Gastrocnemius medialis (tissue), 4 donors: ENCODE data around the gene RCAN3. TPM values are rescaled to one million over a fixed set of nuclear protein-coding genes. Genes with fewer than 3 reads are reported as not detected.

Experiments used
- ATAC-seq, 2 donors: fragments of 150-250 bp; one replicate each; pipeline ENCODE4 v1.9.1; 2016
- DNase-seq, 2 donors: peaks; one replicate each; pipeline ENCODE4 v3.0.0-alpha.2; 2019
- H3K27ac ChIP-seq, 4 donors: fragments of 200-600 bp; sonication (generic); 1 replicate in 1 of 4; 2 replicates in 3 of 4; pipeline ENCODE4 v1.5.1; 2016 to 2018; ENCODE audit warnings: mild to moderate bottlenecking in 2 of 4, moderate library complexity in 1 of 4
- H3K27me3 ChIP-seq, 3 donors: fragments of 200-600 bp; sonication (generic) in 2 of 3; 1 replicate in 1 of 3; 2 replicates in 2 of 3; pipeline versions ENCODE4 v1.5.1 to v1.6.0; 2016 to 2019; ENCODE audit warnings: mild to moderate bottlenecking in 1 of 3, moderate library complexity in 1 of 3
- H3K36me3 ChIP-seq, 2 donors: fragments of 200-600 bp; sonication (generic) in 1 of 2; one replicate each; pipeline ENCODE4 v1.5.1; 2017 to 2018
- H3K4me1 ChIP-seq, 2 donors: fragments of 200-600 bp; sonication (generic) in 1 of 2; one replicate each; pipeline ENCODE4 v1.5.1; 2016 to 2017; ENCODE audit warnings: mild to moderate bottlenecking in 2 of 2
- H3K4me3 ChIP-seq, 4 donors: fragments of 200-600 bp; sonication (generic) in 3 of 4; 1 replicate in 1 of 4; 2 replicates in 3 of 4; pipeline ENCODE4 v1.5.1; 2016 to 2019; ENCODE audit warnings: mild to moderate bottlenecking in 2 of 4
- H3K9me3 ChIP-seq, 3 donors: fragments of 200-600 bp; sonication (generic) in 2 of 3; 1 replicate in 1 of 3; 2 replicates in 2 of 3; pipeline ENCODE4 v1.5.1; 2016 to 2019
- CTCF ChIP-seq, 5 experiments: fragments of 450-650 bp in 3 of 5; fragments of 200-600 bp in 2 of 5; sonication (generic) in 2 of 5; IDR thresholded peaks in 4 of 5; conservative IDR thresholded peaks in 1 of 5; 1 replicate in 4 of 5; 2 replicates in 1 of 5; pipeline ENCODE4 v1.5.1; 2016 to 2019; ENCODE audit warnings: antibody characterized with exemption in 5 of 5, mild to moderate bottlenecking in 3 of 5, moderate library complexity in 3 of 5
- POLR2A ChIP-seq, 2 donors: fragments of 450-650 bp; IDR thresholded peaks; one replicate each; pipeline ENCODE4 v1.6.1; 2017; ENCODE audit warnings: antibody characterized with exemption in 2 of 2, mild to moderate bottlenecking in 2 of 2, moderate library complexity in 2 of 2
- in situ Hi-C, 4 donors: fragments of 200-750 bp; cut with MboI; loops; one replicate each; pipeline versions ENCODE4 v1.15.0 to v1.8.0; 2017; ENCODE audit warnings: low sequenced_read_pairs in 4 of 4
- intact Hi-C: fragments of 100-400 bp; cut with DNase I; formaldehyde crosslinking; loops from one replicate; pipeline ENCODE4 v1.15.1; 2023; ENCODE audit warnings: low total_unique reads
- total RNA-seq, 4 donors: library from RNA; depleted of rRNA; stranded (reverse); fragments of >200 nt; gene quantifications; one replicate each; pipeline versions ENCODE4 v1.1.0 to v1.2.3, GENCODE V29; 2016

RCAN3 gene
- total RNA-seq, 4 donors from 2014 or later, result 1.3 to 2.1 (median 1.8) TPM

- H3K27ac ChIP-seq, result no peak overlapping the region
- ATAC-seq (no peak), DNase-seq (no peak)
- intact Hi-C loops, result no loop called here
- H3K27me3 ChIP-seq, result no peaks in the 10 kb centered on the region
- H3K36me3 ChIP-seq, result no peaks in the 10 kb centered on the region
- TF ChIP-seq CTCF (IDR thresholded peaks at IDR 0.05 in 4 of 5, conservative IDR thresholded peaks at IDR 0.05 in 1 of 5), result no peak
- TF ChIP-seq POLR2A (IDR thresholded peaks at IDR 0.05), result no peak
- no peaks in the 10 kb centered on the region for H3K9me3 ChIP-seq
- in situ Hi-C loops, result no loop called here
- no peak overlapping the region for H3K4me3 ChIP-seq
- H3K4me1 ChIP-seq, result no peaks in the 10 kb centered on the region
These were observed 28.4 kb upstream of the RCAN3 start for GRCh38 chr1:24474193-24474592.

GRCh38 chr1:24475700-24476099 is 26.9 kb upstream of the RCAN3 start:
- Histone ChIP-seq H3K9me3 (no peaks in the 10 kb centered on the region), H3K36me3 (no peaks in the 10 kb centered on the region), H3K4me1 (no peaks in the 10 kb centered on the region), H3K27ac (no peak overlapping the region), H3K27me3 (no peaks in the 10 kb centered on the region), H3K4me3 (no peak overlapping the region)
- intact Hi-C loops (no loop called here), in situ Hi-C loops (no loop called here)
- DNase-seq (no peak), ATAC-seq (no peak)
- TF ChIP-seq POLR2A (IDR thresholded peaks at IDR 0.05) (no peak), CTCF (IDR thresholded peaks at IDR 0.05 in 4 of 5, conservative IDR thresholded peaks at IDR 0.05 in 1 of 5) (no peak)

GRCh38 chr1:24476571-24476970 is 26.1 kb upstream of the RCAN3 start:
- H3K4me3 ChIP-seq, result no peak overlapping the region
- ATAC-seq (no peak), DNase-seq (no peak)
- TF ChIP-seq POLR2A (IDR thresholded peaks at IDR 0.05) (no peak), CTCF (IDR thresholded peaks at IDR 0.05 in 4 of 5, conservative IDR thresholded peaks at IDR 0.05 in 1 of 5) (no peak)
- H3K9me3 ChIP-seq, result no peaks in the 10 kb centered on the region
- in situ Hi-C loops (no loop called here), intact Hi-C loops (no loop called here)
- no peak overlapping the region for H3K27ac ChIP-seq
- no peaks in the 10 kb centered on the region for H3K4me1 ChIP-seq
- no peaks in the 10 kb centered on the region for H3K36me3 ChIP-seq
- no peaks in the 10 kb centered on the region for H3K27me3 ChIP-seq

- Histone ChIP-seq H3K27ac (no peak overlapping the region), H3K27me3 (no peaks in the 10 kb centered on the region), H3K4me1 (no peaks in the 10 kb centered on the region), H3K36me3 (no peaks in the 10 kb centered on the region), H3K4me3 (no peak overlapping the region), H3K9me3 (no peaks in the 10 kb centered on the region)
- intact Hi-C loops, result no loop called here
- no peak for ATAC-seq
- DNase-seq, result no peak
- in situ Hi-C loops, result no loop called here
- TF ChIP-seq CTCF (IDR thresholded peaks at IDR 0.05 in 4 of 5, conservative IDR thresholded peaks at IDR 0.05 in 1 of 5), result no peak
- TF ChIP-seq POLR2A (IDR thresholded peaks at IDR 0.05), result no peak
These were observed 25.3 kb upstream of the RCAN3 start for GRCh38 chr1:24477309-24477708.

- H3K4me3 ChIP-seq, result no peak overlapping the region
- intact Hi-C loops (no loop called here), in situ Hi-C loops (no loop called here)
- TF ChIP-seq POLR2A (IDR thresholded peaks at IDR 0.05), result no peak
- no peak for DNase-seq
- no peaks in the 10 kb centered on the region for H3K27me3 ChIP-seq
- no peaks in the 10 kb centered on the region for H3K4me1 ChIP-seq
- H3K27ac ChIP-seq, result no peak overlapping the region
- no peaks in the 10 kb centered on the region for H3K9me3 ChIP-seq
- ATAC-seq, result no peak
- H3K36me3 ChIP-seq, result no peaks in the 10 kb centered on the region
These were observed 21.5 kb upstream of the RCAN3 start for GRCh38 chr1:24481101-24481500.
